ENCODE measurements around the gene COL4A1.

COL4A1 gene

DNA sequence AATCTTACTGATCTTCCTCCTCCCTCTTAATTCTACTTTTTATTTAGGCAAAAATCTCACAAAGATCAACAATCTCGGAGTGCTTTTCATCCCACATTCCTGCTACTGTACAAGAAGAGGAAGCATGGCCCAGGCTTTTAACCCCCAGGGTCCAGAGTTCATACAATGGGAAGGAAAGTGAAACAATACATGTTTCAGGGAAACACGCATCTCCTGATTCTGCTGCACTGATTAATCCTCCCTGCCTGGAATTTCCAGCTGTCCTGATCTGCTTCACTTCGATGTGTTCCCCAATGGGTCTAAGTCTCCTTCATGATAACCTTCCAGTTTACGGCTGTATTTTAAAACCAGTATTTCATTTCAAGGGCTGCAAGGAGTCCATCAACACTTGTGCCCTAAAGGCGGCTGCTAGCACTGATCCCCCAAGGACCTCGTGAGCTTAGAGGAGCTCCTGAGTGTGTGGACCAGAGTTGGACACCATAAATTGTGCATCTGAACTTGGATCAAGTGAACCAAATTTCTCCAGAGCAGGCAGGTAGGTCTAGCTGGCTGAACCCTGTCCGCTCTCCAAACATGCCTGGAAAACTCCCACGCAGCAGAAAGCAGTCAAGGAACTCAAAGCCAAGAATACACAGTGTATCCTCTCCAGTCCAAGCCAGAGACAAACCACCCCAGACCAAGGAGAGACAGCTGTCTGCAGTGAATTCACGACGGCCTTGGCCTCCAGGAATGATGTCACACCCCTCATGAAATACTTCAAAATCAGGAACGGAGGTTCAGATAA lies 44.3 kb downstream of the COL4A1 start:
- no peak for DNase-seq (ENCODE audit: low read depth in 2 of 3, low spot score in 2 of 3)

DNA sequence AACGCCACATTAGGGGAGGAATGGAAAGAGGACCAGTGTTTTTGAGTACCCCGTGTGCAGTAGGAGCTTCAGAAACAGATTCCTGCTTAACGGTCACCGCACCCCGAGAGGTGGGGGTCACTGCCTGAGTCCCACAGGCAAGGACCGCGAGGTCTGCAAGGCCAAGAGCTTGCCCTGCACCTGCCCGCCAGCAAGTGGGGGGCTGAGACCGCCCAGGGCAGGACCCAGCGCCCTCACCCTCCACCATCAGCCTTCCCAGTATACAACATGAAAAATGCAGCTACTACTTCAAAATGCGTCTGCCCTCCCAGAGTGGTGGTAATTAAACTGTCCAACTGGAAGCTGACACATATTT lies 44.9 kb downstream of the COL4A1 start:
- no peak for DNase-seq (ENCODE audit: low read depth in 2 of 3, low spot score in 2 of 3)

- DNase-seq (ENCODE audit: low read depth in 2 of 3, low spot score in 2 of 3), result no peak
Measured at GRCh38 chr13:110261166-110262081, 45.5 kb downstream of the COL4A1 start.

- no peak for DNase-seq (ENCODE audit: low read depth in 2 of 3, low spot score in 2 of 3)
Measured at GRCh38 chr13:110259651-110260050, 47.3 kb downstream of the COL4A1 start.

DNA sequence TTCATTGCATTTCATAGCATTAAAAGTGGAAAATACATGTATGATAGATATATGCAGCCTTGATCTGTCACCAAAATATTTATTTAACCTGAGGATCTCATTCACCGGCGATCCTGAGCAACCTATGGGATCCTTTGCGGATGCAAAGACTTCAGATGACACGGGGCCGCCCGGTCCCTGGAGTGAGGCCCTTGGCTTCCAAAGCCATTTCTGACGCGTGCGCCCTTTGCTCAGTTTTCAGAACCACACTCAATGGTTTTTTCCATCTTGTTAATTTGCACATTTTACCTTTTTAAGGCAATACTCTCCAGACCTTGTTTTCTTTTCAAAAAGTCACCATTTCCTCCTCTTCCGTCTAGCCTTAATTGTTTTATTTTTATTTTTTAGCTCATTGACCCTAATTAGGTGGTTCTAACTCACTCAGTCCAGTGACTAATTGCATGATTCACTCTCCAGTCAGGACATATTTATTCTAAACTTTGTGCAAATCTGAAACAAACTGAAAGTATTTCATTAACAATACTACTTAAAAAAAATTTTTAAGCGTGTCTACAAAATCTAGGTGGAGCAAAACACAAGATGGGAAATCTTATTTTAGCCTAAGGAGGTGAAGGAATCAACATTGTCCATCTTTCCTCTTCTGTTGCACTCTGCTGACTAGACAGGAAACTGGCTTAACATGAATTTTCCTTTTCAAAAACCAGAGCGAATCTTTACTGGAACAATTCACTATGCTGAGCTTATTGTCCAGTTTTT lies 47.9 kb downstream of the COL4A1 start:
- no peak for DNase-seq (ENCODE audit: low read depth in 2 of 3, low spot score in 2 of 3)

- no peak for DNase-seq (ENCODE audit: low read depth in 2 of 3, low spot score in 2 of 3)
Measured at GRCh38 chr13:110257408-110257807, 49.5 kb downstream of the COL4A1 start.

DNA sequence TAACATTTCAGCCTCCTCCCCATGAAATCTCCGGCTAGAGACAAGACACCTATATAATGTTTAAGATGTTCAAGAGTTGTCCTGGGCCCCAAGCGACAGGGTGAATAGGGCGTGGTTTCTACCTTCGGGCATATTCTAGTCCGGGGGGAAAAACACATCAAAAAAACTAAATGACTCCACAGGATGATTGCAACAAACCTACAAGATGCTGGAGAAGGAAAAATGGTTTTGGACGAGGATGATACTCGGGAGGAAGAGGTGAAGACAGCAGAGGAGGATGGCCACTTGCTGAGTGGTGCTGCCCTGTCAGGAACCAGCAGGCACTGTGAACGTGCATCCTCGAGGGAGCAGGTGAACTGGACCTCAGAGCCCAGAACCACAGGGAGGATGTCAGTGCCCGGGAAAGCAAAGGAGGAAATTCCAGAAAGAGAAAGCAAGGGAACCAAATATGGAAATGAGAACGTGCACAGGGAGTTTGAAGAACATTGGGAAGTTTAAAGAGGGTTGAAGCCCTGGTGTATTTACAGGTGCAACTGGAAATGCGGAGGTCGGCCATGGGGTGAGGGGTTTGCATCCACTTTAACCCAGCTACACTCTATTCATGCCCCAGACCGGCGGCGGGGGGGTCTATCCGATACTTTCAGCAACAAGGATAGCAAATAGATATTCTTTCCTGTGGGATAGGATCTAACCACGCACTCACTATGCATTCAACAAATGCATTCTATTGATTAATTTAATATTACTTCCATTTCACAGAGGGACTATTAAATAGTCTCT lies 50.6 kb downstream of the COL4A1 start:
- no peak for DNase-seq (ENCODE audit: low read depth in 2 of 3, low spot score in 2 of 3)

- no peak for DNase-seq (ENCODE audit: low read depth in 2 of 3, low spot score in 2 of 3)
Measured at GRCh38 chr13:110254751-110255553, 52.0 kb downstream of the COL4A1 start.

DNA sequence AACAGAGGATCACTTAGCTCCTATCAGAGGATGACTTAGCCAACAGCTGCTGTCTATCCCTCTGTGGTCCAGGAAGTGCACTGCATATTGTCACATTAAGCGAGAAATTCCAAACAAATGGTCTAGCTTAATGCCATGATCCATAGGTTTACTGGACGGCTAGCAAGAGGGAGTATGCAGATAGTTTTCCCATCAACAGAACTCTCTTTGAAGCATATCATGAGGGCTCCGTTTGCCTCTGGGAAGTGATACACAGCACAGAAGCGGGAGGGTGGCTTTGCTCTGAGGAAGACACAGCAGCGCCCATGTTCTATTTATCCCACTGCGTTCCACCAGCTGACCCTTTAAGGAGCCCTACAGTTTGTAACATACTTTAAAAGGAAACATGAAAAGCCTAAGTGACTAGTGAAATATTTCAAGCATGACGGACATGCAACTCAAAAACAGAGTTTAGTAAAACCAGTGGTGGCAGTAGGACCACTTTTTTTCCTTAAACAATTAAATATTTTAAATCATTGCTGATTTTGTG lies 52.7 kb downstream of the COL4A1 start:
- DNase-seq (ENCODE audit: low read depth in 2 of 3, low spot score in 2 of 3), result no peak

DNA sequence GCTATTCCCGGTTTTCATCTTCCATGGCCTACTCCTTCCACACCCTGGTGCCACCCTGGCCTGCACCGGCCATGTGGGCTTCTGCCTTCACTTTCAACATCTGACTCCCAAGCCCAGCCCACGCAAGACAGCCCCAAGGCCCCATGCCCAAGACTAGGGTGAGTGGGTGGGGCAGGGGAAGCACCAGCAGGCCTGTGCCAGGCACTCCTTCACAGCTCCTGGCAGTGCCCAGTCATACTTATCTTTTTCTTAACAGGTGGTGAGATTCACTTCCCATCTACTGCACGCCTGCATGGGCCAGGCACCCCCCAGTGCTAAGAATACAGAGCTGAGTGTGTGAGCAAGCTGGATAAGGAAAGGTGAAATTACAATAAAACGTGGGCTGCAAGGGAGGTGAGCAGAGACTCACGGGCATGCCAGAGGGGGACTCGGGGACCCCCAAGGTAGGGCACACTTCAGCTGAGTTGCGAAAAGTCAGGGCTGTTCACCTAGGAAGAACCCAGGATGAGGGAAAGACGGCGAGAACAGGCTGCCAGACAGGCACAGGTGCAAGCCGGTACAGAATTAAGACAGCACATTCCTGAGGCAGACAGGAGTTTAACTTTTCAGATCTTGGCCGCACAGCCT lies 55.7 kb downstream of the COL4A1 start:
- DNase-seq (ENCODE audit: low read depth in 2 of 3, low spot score in 2 of 3), result no peak

- no peak for DNase-seq (ENCODE audit: low read depth in 2 of 3, low spot score in 2 of 3)
Measured at GRCh38 chr13:110250258-110250891, 56.6 kb downstream of the COL4A1 start.

DNA sequence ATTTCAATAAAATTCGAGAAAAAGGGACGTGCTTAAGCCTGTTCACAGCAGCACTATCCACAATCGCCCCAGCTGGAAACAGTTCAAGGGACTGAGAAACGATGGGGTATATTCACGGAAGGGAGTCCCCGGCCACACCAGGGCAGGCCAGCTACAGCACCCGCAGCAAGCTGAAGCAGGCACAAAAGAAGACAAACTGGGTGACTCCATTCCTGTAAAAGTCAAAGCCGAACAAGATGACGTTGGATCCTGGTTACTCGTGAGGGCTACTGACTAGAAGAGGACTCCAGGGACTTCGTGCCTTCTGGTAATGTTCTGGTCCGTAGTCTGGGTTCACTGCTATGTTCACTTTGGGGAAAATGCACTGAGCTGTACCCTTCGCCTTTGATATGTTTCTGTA lies 57.6 kb downstream of the COL4A1 start:
- DNase-seq (ENCODE audit: low read depth in 2 of 3, low spot score in 2 of 3), result no peak

GRCh38 chr13:110248449-110249143 lies 58.4 kb downstream of the COL4A1 start:
- DNase-seq (ENCODE audit: low read depth in 2 of 3, low spot score in 2 of 3), result no peak

- no peak for DNase-seq (ENCODE audit: low read depth in 2 of 3, low spot score in 2 of 3)
Measured at GRCh38 chr13:110246530-110246929, 60.4 kb downstream of the COL4A1 start.

- no peak for DNase-seq (ENCODE audit: low read depth in 2 of 3, low spot score in 2 of 3)
Measured at GRCh38 chr13:110245416-110245899, 61.5 kb downstream of the COL4A1 start.

DNA sequence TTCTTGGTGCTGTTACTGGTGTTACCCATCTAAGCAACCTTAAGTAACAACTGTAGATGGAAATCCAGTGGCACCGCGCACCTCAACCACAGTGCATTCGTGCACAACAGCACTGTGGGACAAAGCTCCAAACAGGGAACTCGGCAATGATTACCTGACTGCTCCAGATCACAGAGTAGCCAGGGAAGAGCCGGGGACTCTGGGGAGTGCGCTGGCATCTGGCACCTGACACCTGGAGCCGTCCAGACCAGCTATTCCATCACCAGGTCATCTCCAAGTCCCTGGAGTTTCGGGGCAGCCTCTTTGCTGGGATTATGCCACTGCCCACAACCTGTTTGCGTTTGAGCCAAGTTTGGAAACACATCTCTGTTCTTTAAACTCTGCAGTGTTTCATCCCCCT lies 62.0 kb downstream of the COL4A1 start:
- no peak for DNase-seq (ENCODE audit: low read depth in 2 of 3, low spot score in 2 of 3)

- no peak for DNase-seq (ENCODE audit: low read depth in 2 of 3, low spot score in 2 of 3)
Measured at GRCh38 chr13:110244071-110244830, 62.7 kb downstream of the COL4A1 start.
